ENCODE data around the gene CD276. TPM values are rescaled to one million over a fixed set of nuclear protein-coding genes. Genes with fewer than 3 reads are reported as not detected.

CD276 gene
- total and polyA plus RNA-seq, 2 experiments from 2014 or later, result 127 to 172 TPM

GRCh38 chr15:73684581-73685455 is 635 bp downstream of the CD276 start:
- Histone ChIP-seq H3K9me3 (ENCODE audit: low read depth) (no peaks in the 10 kb centered on the region), H3K4me1 (ENCODE audit: low read depth) (peaks cover 19% of the 10 kb centered on the region), H3K4me3 (peak overlapping the region; percentile 82), H3K27ac (peak overlapping the region; percentile 94), H3K36me3 (no peaks in the 10 kb centered on the region), H3K27me3 (no peaks in the 10 kb centered on the region)
- no peak for TF ChIP-seq CTCF (IDR thresholded peaks at IDR 0.05; ENCODE audit: low read depth, low read length)
- peak; percentile 33 to 58 for DNase-seq (ENCODE audit: low read depth in 1 of 2, low spot score in 1 of 2)

- Histone ChIP-seq H3K9me3 (ENCODE audit: low read depth) (no peaks in the 10 kb centered on the region), H3K27me3 (no peaks in the 10 kb centered on the region), H3K36me3 (no peaks in the 10 kb centered on the region), H3K4me3 (peak overlapping the region; percentile 82), H3K27ac (peak overlapping the region; percentile 74), H3K4me1 (ENCODE audit: low read depth) (peaks cover 20% of the 10 kb centered on the region)
- no peak for TF ChIP-seq CTCF (IDR thresholded peaks at IDR 0.05; ENCODE audit: low read depth, low read length)
- no peak for DNase-seq (ENCODE audit: low read depth in 1 of 2, low spot score in 1 of 2)
These were observed 1.8 kb downstream of the CD276 start for GRCh38 chr15:73685981-73686380.

GRCh38 chr15:73686781-73687256 is 2.6 kb downstream of the CD276 start:
- H3K9me3 ChIP-seq (ENCODE audit: low read depth), result no peaks in the 10 kb centered on the region
- no peak overlapping the region for H3K27ac ChIP-seq
- no peak overlapping the region for H3K4me3 ChIP-seq
- TF ChIP-seq CTCF (IDR thresholded peaks at IDR 0.05; ENCODE audit: low read depth, low read length), result no peak
- H3K27me3 ChIP-seq, result no peaks in the 10 kb centered on the region
- peaks cover 29% of the 10 kb centered on the region for H3K4me1 ChIP-seq (ENCODE audit: low read depth)
- no peaks in the 10 kb centered on the region for H3K36me3 ChIP-seq
- DNase-seq (ENCODE audit: low read depth in 1 of 2, low spot score in 1 of 2), result peak in 1 of 2 donors; percentile 88

- no peak for DNase-seq (ENCODE audit: low read depth in 1 of 2, low spot score in 1 of 2)
- no peaks in the 10 kb centered on the region for H3K9me3 ChIP-seq (ENCODE audit: low read depth)
- no peaks in the 10 kb centered on the region for H3K27me3 ChIP-seq
- no peak overlapping the region for H3K4me3 ChIP-seq
- TF ChIP-seq CTCF (IDR thresholded peaks at IDR 0.05; ENCODE audit: low read depth, low read length), result no peak
- H3K27ac ChIP-seq, result no peak overlapping the region
- no peaks in the 10 kb centered on the region for H3K36me3 ChIP-seq
- peaks cover 31% of the 10 kb centered on the region for H3K4me1 ChIP-seq (ENCODE audit: low read depth)
These were observed 3.2 kb downstream of the CD276 start for GRCh38 chr15:73687351-73687750.

GRCh38 chr15:73688455-73688854 is 4.3 kb downstream of the CD276 start:
- Histone ChIP-seq H3K36me3 (no peaks in the 10 kb centered on the region), H3K27ac (no peak overlapping the region)
- peak in 1 of 2 donors; percentile 33 for DNase-seq (ENCODE audit: low read depth in 1 of 2, low spot score in 1 of 2)

More at GRCh38 chr15:73688455-73688854, 4.3 kb downstream of the CD276 start:
- Histone ChIP-seq H3K9me3 (ENCODE audit: low read depth) (no peaks in the 10 kb centered on the region), H3K4me3 (no peak overlapping the region), H3K4me1 (ENCODE audit: low read depth) (peaks cover 31% of the 10 kb centered on the region), H3K27me3 (no peaks in the 10 kb centered on the region)
- TF ChIP-seq CTCF (IDR thresholded peaks at IDR 0.05; ENCODE audit: low read depth, low read length), result no peak
